Prostate gland (tissue), 2 donors: ENCODE results near the gene TPPP.
"Not testable (repeated sequence)": the region's sequence is repeated elsewhere in the genome, so short reads cannot be mapped to it uniquely, and the experiment has no call there.

Experiments
- CTCF ChIP-seq, 4 experiments: fragments of 200-600 bp in 2 of 4; fragments of 450-650 bp in 2 of 4; sonication (generic) in 2 of 4; IDR thresholded peaks; 1 replicate in 3 of 4; 2 replicates in 1 of 4; pipeline ENCODE4 v1.5.1; 2016 to 2019; ENCODE audit warnings: antibody characterized with exemption in 4 of 4, mild to moderate bottlenecking in 2 of 4, moderate library complexity in 2 of 4
- POLR2A ChIP-seq: fragments of 450-650 bp; IDR thresholded peaks from one replicate; pipeline ENCODE4 v1.6.1; 2016; ENCODE audit warnings: antibody characterized with exemption, mild to moderate bottlenecking

GRCh38 chr5:680118-680795 is 12.9 kb downstream of the TPPP start:
- TF ChIP-seq POLR2A; CTCF (IDR thresholded peaks at IDR 0.05): not testable (repeated sequence)
